GM18511 (cell line): ENCODE measurements around the gene CHRM2.

Experiments used
- ATAC-seq: cut with Tn5 transposase; IDR thresholded peaks from one replicate; pipeline ENCODE4 v1.9.1; 2021; ENCODE audit warnings: mild to moderate bottlenecking, moderate library complexity; ENCODE audit not compliant: unreplicated experiment

Gene CHRM2

GRCh38 chr7:136891850-136892249 is 23.4 kb downstream of the CHRM2 start:
- ATAC-seq = no peak

- ATAC-seq = no peak
These were observed 26.3 kb downstream of the CHRM2 start for GRCh38 chr7:136894789-136895188.

- no peak for ATAC-seq
These were observed 29.2 kb downstream of the CHRM2 start for GRCh38 chr7:136897676-136898075.

GRCh38 chr7:136900005-136900404 is 31.6 kb downstream of the CHRM2 start:
- no peak for ATAC-seq

GRCh38 chr7:136910771-136911170 is 42.3 kb downstream of the CHRM2 start:
- ATAC-seq = no peak

GRCh38 chr7:136911344-136911743 is 42.9 kb downstream of the CHRM2 start:
- ATAC-seq = no peak

- no peak for ATAC-seq
These were observed 43.9 kb downstream of the CHRM2 start for GRCh38 chr7:136912339-136912738.

- no peak for ATAC-seq
These were observed 45.6 kb downstream of the CHRM2 start for GRCh38 chr7:136914016-136914415.

- ATAC-seq = no peak
These were observed 51.4 kb downstream of the CHRM2 start for GRCh38 chr7:136919820-136920219.

- ATAC-seq = no peak
These were observed 54.7 kb downstream of the CHRM2 start for GRCh38 chr7:136923111-136923667.

- no peak for ATAC-seq
These were observed 56.6 kb downstream of the CHRM2 start for GRCh38 chr7:136925044-136925443.

GRCh38 chr7:136925556-136925955 is 57.1 kb downstream of the CHRM2 start:
- no peak for ATAC-seq

- no peak for ATAC-seq
These were observed 62.9 kb downstream of the CHRM2 start for GRCh38 chr7:136931169-136931867.

GRCh38 chr7:136937436-136937835 is 69.0 kb downstream of the CHRM2 start:
- no peak for ATAC-seq

GRCh38 chr7:136938476-136938875 is 70.0 kb downstream of the CHRM2 start:
- no peak for ATAC-seq

- ATAC-seq = no peak
These were observed 71.7 kb downstream of the CHRM2 start for GRCh38 chr7:136940122-136940521.

- ATAC-seq = no peak
These were observed 72.5 kb downstream of the CHRM2 start for GRCh38 chr7:136940917-136941316.

- no peak for ATAC-seq
These were observed 73.4 kb downstream of the CHRM2 start for GRCh38 chr7:136941816-136942215.

- no peak for ATAC-seq
These were observed 73.9 kb downstream of the CHRM2 start for GRCh38 chr7:136942401-136942800.

GRCh38 chr7:136942994-136943393 is 74.5 kb downstream of the CHRM2 start:
- no peak for ATAC-seq

- no peak for ATAC-seq
These were observed 78.9 kb downstream of the CHRM2 start for GRCh38 chr7:136947347-136947746.

GRCh38 chr7:136950331-136950730 is 81.9 kb downstream of the CHRM2 start:
- no peak for ATAC-seq

GRCh38 chr7:136953386-136953785 is 84.9 kb downstream of the CHRM2 start:
- no peak for ATAC-seq
